GM18498 (cell line): Measurements from ENCODE around the gene GHRH.

Experiments
- ATAC-seq: cut with Tn5 transposase; IDR thresholded peaks from one replicate; pipeline ENCODE4 v1.9.1; 2021; ENCODE audit warnings: mild to moderate bottlenecking, moderate library complexity; ENCODE audit not compliant: unreplicated experiment

GHRH gene

GRCh38 chr20:37261714-37262113 is at the start of gene GHRH:
GHRH (minus strand) TSS chr20:37261814; CDS start chr20:37256889, 4,925 bp downstream.
- ATAC-seq = no peak

DNA sequence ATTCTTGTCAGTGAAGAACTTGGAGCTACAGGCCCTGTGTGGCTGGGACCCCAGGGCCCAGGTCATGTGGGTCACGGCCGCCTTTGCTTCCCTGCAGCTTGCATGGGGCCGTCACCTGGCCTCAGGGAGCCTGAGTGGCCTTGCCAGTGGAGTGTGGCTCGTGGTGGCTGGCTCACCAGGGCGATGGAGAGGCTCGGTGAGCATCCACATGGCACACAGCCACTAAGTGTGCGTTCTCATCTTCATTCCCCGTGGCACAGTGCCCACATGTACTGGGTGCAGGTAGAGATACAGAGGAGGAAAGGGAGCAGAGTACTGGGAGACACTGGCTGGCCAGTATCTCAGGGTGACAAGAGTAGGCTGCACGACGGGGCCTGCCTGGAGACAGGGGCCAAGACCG is 49.3 kb upstream of the GHRH start:
- no peak for ATAC-seq

GRCh38 chr20:37309936-37310590 is 48.4 kb upstream of the GHRH start:
- ATAC-seq = no peak

DNA sequence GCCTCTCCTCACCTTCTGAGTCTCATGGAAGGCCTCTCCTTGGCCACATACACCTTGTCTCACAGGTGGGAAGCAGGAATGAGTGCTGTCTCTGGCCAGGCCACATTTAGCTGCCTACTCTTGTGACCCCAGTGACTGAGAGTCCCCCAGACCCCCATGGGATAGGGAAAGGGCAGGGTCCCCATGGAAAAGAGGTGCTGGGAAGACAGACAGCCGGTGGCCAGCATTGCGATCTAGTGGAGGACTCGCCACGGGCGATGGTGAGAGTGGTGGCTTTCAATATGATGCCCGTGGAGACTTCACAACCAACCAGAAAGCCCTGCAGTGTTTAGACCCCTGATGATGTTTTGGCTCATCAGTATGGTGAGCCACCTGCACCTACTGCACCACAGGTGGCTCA is 47.7 kb upstream of the GHRH start:
- ATAC-seq = no peak

GRCh38 chr20:37308086-37309050 is 46.8 kb upstream of the GHRH start:
- peak; percentile 94 for ATAC-seq

GRCh38 chr20:37305839-37306238 is 44.2 kb upstream of the GHRH start:
- ATAC-seq = no peak

DNA sequence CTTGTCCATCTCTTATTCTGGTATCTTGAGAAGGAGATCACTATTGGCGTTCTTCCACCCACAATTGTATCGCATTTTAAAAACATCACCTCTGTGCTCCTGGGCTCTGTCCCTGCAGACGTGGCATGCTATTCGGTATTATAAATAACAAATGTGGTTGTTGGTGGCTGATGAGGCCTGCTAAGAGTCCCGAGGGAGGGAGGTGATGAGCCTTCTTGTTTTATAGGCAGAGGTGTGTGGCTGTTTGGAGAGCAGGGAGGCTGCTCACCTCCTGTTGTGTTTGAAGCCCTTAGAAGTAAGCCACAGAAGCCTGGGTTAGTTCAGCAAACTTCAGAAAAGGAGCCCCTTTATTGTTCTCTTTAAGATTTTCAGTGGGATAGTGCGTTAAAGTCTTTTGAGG is 43.5 kb upstream of the GHRH start:
- ATAC-seq = no peak

DNA sequence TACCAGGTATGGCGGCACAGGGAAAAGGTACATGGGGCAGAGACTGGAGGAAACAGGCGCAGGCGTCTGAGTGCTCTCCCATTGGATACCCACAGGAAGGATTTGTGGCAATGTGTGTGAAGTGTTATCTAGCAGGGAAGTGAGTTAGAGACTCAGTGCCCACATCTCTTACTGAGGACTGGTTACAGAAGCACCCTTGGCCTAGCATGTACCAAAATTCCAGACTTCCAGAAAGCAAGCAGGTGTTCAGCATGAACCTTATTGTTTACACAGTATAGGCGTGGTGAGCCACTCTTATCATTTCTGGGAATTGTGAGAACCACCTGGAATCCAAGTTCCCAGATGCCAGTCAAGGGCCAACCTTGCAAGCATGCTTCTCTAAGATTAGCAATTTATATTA is 42.0 kb upstream of the GHRH start:
- ATAC-seq = no peak

DNA sequence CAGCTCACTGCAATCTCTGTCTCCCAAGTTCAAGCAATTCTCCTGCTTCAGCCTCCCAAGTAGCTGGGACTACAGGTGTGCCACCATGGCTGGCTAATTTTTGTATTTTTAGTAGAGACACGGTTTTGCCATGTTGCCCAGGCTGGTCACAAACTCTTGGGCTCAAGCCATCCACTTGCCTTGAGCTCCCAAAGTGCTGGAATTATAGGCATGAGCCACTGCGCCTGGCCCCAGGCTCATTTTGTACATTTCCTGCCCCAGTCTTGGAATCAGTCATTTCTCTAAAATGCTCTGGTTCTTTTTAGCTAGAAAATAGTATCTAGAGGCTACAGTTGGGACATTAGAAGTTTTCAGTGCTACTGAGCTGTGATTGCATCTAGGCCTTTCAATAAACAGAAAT is 41.4 kb upstream of the GHRH start:
- no peak for ATAC-seq

- no peak for ATAC-seq
These were observed 39.9 kb upstream of the GHRH start for GRCh38 chr20:37301558-37301957.

DNA sequence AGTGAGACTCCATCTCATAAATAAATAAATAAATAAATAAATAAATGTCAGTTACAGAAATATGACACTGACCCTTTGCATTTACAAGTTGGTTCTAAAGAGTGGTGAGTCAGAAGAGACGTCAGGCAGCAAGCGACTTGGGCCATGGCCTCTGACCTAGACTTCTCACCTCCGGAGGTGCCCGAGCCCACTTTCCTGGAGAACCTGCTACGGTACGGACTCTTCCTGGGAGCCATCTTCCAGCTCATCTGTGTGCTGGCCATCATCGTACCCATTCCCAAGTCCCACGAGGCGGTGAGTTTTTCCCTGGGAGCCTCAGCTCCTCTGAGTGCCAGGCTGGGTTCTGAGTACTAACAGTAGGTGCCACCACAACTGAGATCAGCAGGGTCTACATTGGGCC is 39.5 kb upstream of the GHRH start:
- no peak for ATAC-seq

- ATAC-seq = no peak
These were observed 38.3 kb upstream of the GHRH start for GRCh38 chr20:37299718-37300528.

GRCh38 chr20:37298190-37298939 is 36.8 kb upstream of the GHRH start:
- no peak for ATAC-seq

GRCh38 chr20:37297066-37297736 is 35.6 kb upstream of the GHRH start:
- ATAC-seq = no peak

- no peak for ATAC-seq
These were observed 34.8 kb upstream of the GHRH start for GRCh38 chr20:37296371-37296770.

DNA sequence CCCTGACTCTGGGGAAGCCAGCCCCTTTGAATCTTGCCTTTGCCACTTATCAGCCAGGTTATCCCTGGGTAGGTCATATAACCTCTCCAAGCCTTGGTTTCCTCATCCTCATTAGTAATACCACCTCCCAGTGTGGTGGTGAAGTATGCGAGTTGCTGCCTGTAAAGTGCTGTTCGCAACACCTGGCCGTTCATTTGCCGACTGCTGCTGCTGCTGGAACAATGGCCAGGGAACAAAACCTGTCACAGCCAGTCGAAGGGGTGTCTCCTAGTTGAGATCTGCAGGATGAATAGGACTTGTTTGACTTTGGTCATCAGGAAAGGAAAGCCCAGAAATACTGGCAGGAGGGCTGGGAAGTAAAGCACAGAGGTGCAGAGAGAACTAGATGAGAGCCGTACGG is 34.0 kb upstream of the GHRH start:
- ATAC-seq = no peak

GRCh38 chr20:37295001-37295400 is 33.4 kb upstream of the GHRH start:
- ATAC-seq = no peak

- no peak for ATAC-seq
These were observed 32.8 kb upstream of the GHRH start for GRCh38 chr20:37294262-37294981.

- ATAC-seq = no peak
These were observed 31.8 kb upstream of the GHRH start for GRCh38 chr20:37293301-37293943.
